H1 (cell line): Measurements from ENCODE around the gene FAM186B. TPM values are rescaled to one million over a fixed set of nuclear protein-coding genes. Genes with fewer than 3 reads are reported as not detected.

Experiments used
- CTCF ChIA-PET: fragments of 300-600 bp; sonication (Branson Sonifier 250); formaldehyde crosslinking; loops from one replicate; lab custom pipeline; 2021; ENCODE audit not compliant: partially characterized antibody; lab: Charles Lee
- POLR2A ChIA-PET: fragments of 300-600 bp; sonication (Branson Sonifier 250); formaldehyde crosslinking; loops from one replicate; lab custom pipeline; 2021; ENCODE audit warnings: inconsistent platforms; ENCODE audit not compliant: partially characterized antibody; lab: Charles Lee
- DNase-seq, 2 experiments: peaks; one replicate each; pipeline versions ENCODE4 v3.0.0 to v3.0.0-alpha.2; 2010 to 2022; ENCODE audit warnings: low spot score in 2 of 2, low read depth in 1 of 2, mixed read lengths in 1 of 2
- FAIRE-seq: peaks from 2 replicates; lab custom pipeline; 2011; peaks lifted over from hg19 to GRCh38; lab: Jason Lieb, UNC
- H2AFZ ChIP-seq: 2 replicates; pipeline ENCODE4 v1.8.1; 2012; ENCODE audit warnings: low read length, inconsistent platforms
- H2AK5ac ChIP-seq: 2 replicates; pipeline ENCODE4 v1.6.1; 2013; ENCODE audit warnings: low read depth, low read length
- H2BK120ac ChIP-seq: replicated peaks from 2 replicates; pipeline ENCODE3; 2013; ENCODE audit warnings: low read depth, low read length, inconsistent platforms
- H2BK12ac ChIP-seq: 2 replicates; pipeline ENCODE4 v1.6.1; 2013; ENCODE audit warnings: low read depth, low read length
- H2BK15ac ChIP-seq: 2 replicates; pipeline ENCODE4 v1.6.1; 2013; ENCODE audit warnings: low read length
- H2BK20ac ChIP-seq: 2 replicates; pipeline ENCODE4 v1.6.1; 2013; ENCODE audit warnings: low read length
- H2BK5ac ChIP-seq: 2 replicates; pipeline ENCODE4 v1.6.1; 2013; ENCODE audit warnings: low read depth, low read length
- H3K14ac ChIP-seq: 2 replicates; pipeline ENCODE4 v1.6.1; 2013; ENCODE audit warnings: inconsistent platforms; ENCODE audit not compliant: insufficient read length
- H3K18ac ChIP-seq: 2 replicates; pipeline ENCODE4 v1.6.1; 2013; ENCODE audit warnings: low read length; ENCODE audit errors: extremely low read depth
- H3K23ac ChIP-seq: 2 replicates; pipeline ENCODE4 v1.6.1; 2013; ENCODE audit warnings: inconsistent platforms; ENCODE audit not compliant: insufficient read length
- H3K23me2 ChIP-seq: 2 replicates; pipeline ENCODE4 v1.6.1; 2013; ENCODE audit warnings: low read depth, low read length
- H3K27ac ChIP-seq: 2 replicates; pipeline ENCODE4 v1.6.1; 2011; ENCODE audit warnings: low read depth, low read length, inconsistent platforms
- H3K27me3 ChIP-seq, 4 experiments: replicated peaks in 1 of 4; 1 replicate in 1 of 4; 2 replicates in 3 of 4; pipeline versions ENCODE4 v1.6.1 to v1.8.1; 2011 to 2013; ENCODE audit warnings: low read length in 3 of 4, mild to moderate bottlenecking in 3 of 4, inconsistent platforms in 2 of 4, mixed read lengths in 2 of 4, moderate library complexity in 1 of 4; ENCODE audit not compliant: control insufficient read depth in 3 of 4, insufficient read depth in 3 of 4; ENCODE audit errors: extremely low read depth in 1 of 4
- H3K36me3 ChIP-seq, 4 experiments: 2 replicates each; pipeline versions ENCODE4 v1.6.1 to v1.8.1; 2011 to 2013; ENCODE audit warnings: mild to moderate bottlenecking in 4 of 4, low read length in 3 of 4, moderate library complexity in 2 of 4, control low read depth in 1 of 4, inconsistent platforms in 1 of 4; ENCODE audit not compliant: insufficient read depth in 4 of 4, control insufficient read depth in 2 of 4
- H3K4ac ChIP-seq: replicated peaks from 2 replicates; pipeline ENCODE3; 2013; ENCODE audit warnings: low read length, low read depth, mixed read lengths, inconsistent platforms; ENCODE audit not compliant: insufficient read length
- H3K4me1 ChIP-seq, 4 experiments: replicated peaks in 1 of 4; 1 replicate in 1 of 4; 2 replicates in 3 of 4; pipeline versions ENCODE4 v1.6.1 to v1.8.1; 2011 to 2013; ENCODE audit warnings: low read length in 3 of 4, inconsistent platforms in 2 of 4, mixed read lengths in 1 of 4; ENCODE audit not compliant: insufficient read depth in 4 of 4, control insufficient read depth in 3 of 4
- H3K4me2 ChIP-seq, 2 experiments: 2 replicates each; pipeline versions ENCODE4 v1.6.1 to v1.8.1; 2011 to 2013; ENCODE audit warnings: low read depth in 2 of 2, low read length in 2 of 2, control low read depth in 1 of 2, inconsistent platforms in 1 of 2, mild to moderate bottlenecking in 1 of 2; ENCODE audit not compliant: insufficient read depth in 1 of 2
- H3K4me3 ChIP-seq, 4 experiments: fragments of 200-600, 300-600 bp in 1 of 4; sonication (generic), shearing (Covaris generic), sonication (Bioruptor Twin) in 1 of 4; 2 replicates each; pipeline versions ENCODE4 v1.5.1 to v1.8.1; 2011 to 2016; ENCODE audit warnings: low read length in 4 of 4, low read depth in 3 of 4, control low read depth in 2 of 4, inconsistent platforms in 2 of 4, mild to moderate bottlenecking in 2 of 4, mixed read lengths in 1 of 4, moderate library complexity in 1 of 4; ENCODE audit not compliant: insufficient read depth in 2 of 4; ENCODE audit errors: extremely low read depth in 1 of 4
- H3K56ac ChIP-seq: replicated peaks from 2 replicates; pipeline ENCODE3; 2013; ENCODE audit warnings: low read depth, mild to moderate bottlenecking, mixed read lengths, low read length, inconsistent platforms; ENCODE audit not compliant: insufficient read length
- H3K79me1 ChIP-seq: 2 replicates; pipeline ENCODE4 v1.6.1; 2013; ENCODE audit warnings: low read depth, low read length, control low read depth
- H3K79me2 ChIP-seq, 2 experiments: 2 replicates each; pipeline versions ENCODE4 v1.6.1 to v1.8.1; 2012 to 2013; ENCODE audit warnings: low read length in 2 of 2, mild to moderate bottlenecking in 2 of 2, inconsistent platforms in 1 of 2; ENCODE audit not compliant: insufficient read depth in 2 of 2, control insufficient read depth in 1 of 2
- H3K9ac ChIP-seq, 4 experiments: replicated peaks in 1 of 4; 1 replicate in 1 of 4; 2 replicates in 3 of 4; pipeline versions ENCODE4 v1.6.1 to v1.8.1; 2011 to 2013; ENCODE audit warnings: low read depth in 3 of 4, low read length in 3 of 4, control low read depth in 2 of 4, mild to moderate bottlenecking in 2 of 4, moderate library complexity in 2 of 4, inconsistent platforms in 1 of 4; ENCODE audit errors: extremely low read depth in 1 of 4
- H3K9me3 ChIP-seq, 2 experiments: 2 replicates each; pipeline versions ENCODE4 v1.6.1 to v1.8.1; 2012 to 2013; ENCODE audit warnings: mild to moderate bottlenecking in 2 of 2, moderate library complexity in 2 of 2, control low read depth in 1 of 2, inconsistent platforms in 1 of 2, low read depth in 1 of 2, low read length in 1 of 2, mixed read lengths in 1 of 2; ENCODE audit not compliant: insufficient read depth in 2 of 2
- H4K20me1 ChIP-seq, 2 experiments: replicated peaks in 1 of 2; 2 replicates each; pipeline versions ENCODE3 to v1.8.1; 2011 to 2013; ENCODE audit warnings: inconsistent platforms in 2 of 2, low read length in 2 of 2, mild to moderate bottlenecking in 1 of 2; ENCODE audit not compliant: insufficient read depth in 2 of 2, control insufficient read depth in 1 of 2
- H4K5ac ChIP-seq: 2 replicates; pipeline ENCODE4 v1.6.1; 2013; ENCODE audit warnings: low read length, low read depth, mixed read lengths, inconsistent platforms; ENCODE audit not compliant: insufficient read length
- H4K8ac ChIP-seq: 2 replicates; pipeline ENCODE4 v1.8.0; 2013; ENCODE audit warnings: mild to moderate bottlenecking, moderate library complexity, low read length, inconsistent platforms; ENCODE audit not compliant: insufficient read depth; ENCODE audit errors: extremely low read depth
- H4K91ac ChIP-seq: replicated peaks from 2 replicates; pipeline ENCODE3; 2013; ENCODE audit warnings: low read length, mixed read lengths, inconsistent platforms; ENCODE audit not compliant: insufficient read length
- CHD1 ChIP-seq: IDR thresholded peaks from 2 replicates; pipeline ENCODE4 v1.6.1; 2012; ENCODE audit warnings: low read depth, low read length, improper control_type of control experiment
- GABPA ChIP-seq: IDR thresholded peaks from 2 replicates; pipeline ENCODE4 v1.6.1; 2011; ENCODE audit warnings: mild to moderate bottlenecking, low read length, moderate library complexity, borderline replicate concordance; ENCODE audit not compliant: insufficient read depth
- RNF2 ChIP-seq: fragments of 200-900, 300-1000 bp; sonication (generic); IDR thresholded peaks from 2 replicates; pipeline ENCODE4 v1.7.1; 2016; ENCODE audit warnings: borderline replicate concordance, low read depth, mild to moderate bottlenecking, antibody characterized with exemption, low read length; ENCODE audit not compliant: poor library complexity, severe bottlenecking; ENCODE audit errors: missing control alignments
- SUZ12 ChIP-seq: fragments of 200-600 bp; sonication (generic); IDR thresholded peaks from 2 replicates; pipeline ENCODE4 v1.6.1; 2012; ENCODE audit warnings: mild to moderate bottlenecking, inconsistent platforms, low read length, moderate library complexity, mixed read lengths
- WGBS, 2 experiments: shearing (Covaris generic) in 1 of 2; methylation state at CpG; one replicate each; pipeline versions ENCODE4 v1.1.6 to v1.1.7; 2013 to 2015; ENCODE audit warnings: low lambda C conversion rate in 2 of 2, mixed read lengths in 2 of 2, inconsistent platforms in 1 of 2, low coverage in 1 of 2, missing lambda C conversion rate in 1 of 2; ENCODE audit not compliant: insufficient replicate concordance in 2 of 2, insufficient coverage in 1 of 2, insufficient read length in 1 of 2; ENCODE audit errors: extremely low coverage in 1 of 2, missing lambda C conversion rate in 1 of 2; 5-methylcytosine and 5-hydroxymethylcytosine counted together
- polyA plus RNA-seq, 7 experiments: library from polyadenylated mRNA; depleted of rRNA in 3 of 7; stranded (reverse) in 5 of 7; unstranded in 2 of 7; fragments of >200 nt in 5 of 7; fragments of 200-250 nt in 2 of 7; gene quantifications; 1 replicate in 5 of 7; 2 replicates in 1 of 7; 4 replicates in 1 of 7; pipeline versions ENCODE4 v1.2.1 to v1.2.3, GENCODE V29; 2011 to 2013; ENCODE audit warnings: missing spikeins in 2 of 7, mixed read lengths in 2 of 7
- total RNA-seq: library from RNA; stranded (reverse); fragmentation: NEBNext Ultra II Directional; extraction: Animal tissue kit (Norgen Biotek cat#: 25700); gene quantifications from 2 replicates; pipeline ENCODE4 v1.2.1, GENCODE V29; 2021
- TF ChIP-seq, protein P1 (sequence below), 3 experiments: IDR thresholded peaks; 1 replicate in 2 of 3; 2 replicates in 1 of 3; pipeline versions ENCODE4 v1.5.1 to v1.6.1; 2011; ENCODE audit warnings: low read length in 3 of 3, mild to moderate bottlenecking in 3 of 3, inconsistent platforms in 2 of 3, low read depth in 1 of 3, moderate library complexity in 1 of 3; ENCODE audit not compliant: insufficient read depth in 1 of 3; ENCODE audit errors: control extremely low read depth in 1 of 3
- TF ChIP-seq, protein P2 (sequence below): IDR thresholded peaks from 2 replicates; pipeline ENCODE4 v1.6.1; 2011; ENCODE audit warnings: low read length, improper control_type of control experiment

FAM186B gene
- total and polyA plus RNA-seq, 2 of the 8 experiments (the other 6 are each of a cell fraction or from before 2014, with no cell fraction given): 0.12 to 0.73 TPM

DNA sequence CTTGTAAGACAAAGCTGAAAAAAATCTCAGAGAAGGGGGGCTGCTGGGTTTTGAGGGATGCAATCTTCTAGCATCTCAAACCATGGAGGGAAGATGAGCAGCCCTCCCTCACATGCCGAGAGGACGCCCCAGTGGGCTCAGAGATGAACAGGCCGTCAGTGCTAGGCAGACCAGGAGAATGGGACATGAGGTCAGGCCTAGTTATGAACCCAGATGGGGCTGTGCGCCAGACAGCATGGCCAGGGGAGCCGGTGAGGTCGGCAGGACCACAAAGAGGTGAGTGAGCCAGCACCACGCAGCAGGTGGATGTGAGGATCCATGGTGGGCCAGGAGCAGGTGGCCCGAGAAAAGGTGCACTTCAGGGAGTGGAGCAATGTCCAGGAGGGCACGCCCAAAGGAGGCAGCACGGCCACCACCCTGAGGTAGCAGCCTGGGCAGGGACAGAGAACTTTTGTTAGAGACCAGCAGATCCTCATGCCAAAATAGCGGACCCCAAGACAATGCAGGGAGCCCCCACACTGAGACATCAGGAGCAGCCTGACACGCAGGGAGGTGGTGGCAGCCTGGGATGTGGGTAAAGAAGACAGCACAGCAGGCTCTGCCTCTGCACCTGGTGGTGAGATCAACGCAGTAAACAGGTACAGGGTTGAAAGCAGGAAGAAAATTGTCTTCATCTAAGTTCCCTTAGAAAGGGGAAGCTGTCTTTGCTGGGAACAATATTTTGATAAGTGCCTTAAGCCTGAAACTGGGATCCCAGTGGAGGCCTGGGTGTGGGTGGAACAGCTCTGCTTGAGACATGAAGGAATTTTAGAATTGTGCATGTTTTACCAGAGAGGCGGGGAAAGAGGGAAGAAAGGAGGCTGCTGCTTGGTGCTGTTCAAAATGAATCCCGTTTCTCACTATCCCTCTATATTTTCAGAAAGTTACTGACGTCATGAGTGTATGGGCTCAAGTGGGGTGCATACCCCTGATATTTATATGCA, 19.7 kb downstream of the FAM186B start:
- Histone ChIP-seq H3K79me2 (no peaks in the 10 kb centered on the region; a peak in 1 of 4 replicates), H4K5ac (no peak overlapping the region), H3K27me3 (no peaks in the 10 kb centered on the region), H4K91ac (no peak overlapping the region), H3K79me1 (no peaks in the 10 kb centered on the region; the same call in 1 of the 2 replicates), H3K23me2 (no peaks in the 10 kb centered on the region; the same call in 1 of the 2 replicates), H2AK5ac (no peak overlapping the region), H3K18ac (no peak overlapping the region), H3K23ac (no peak overlapping the region), H3K4me1 (peaks cover 0 to 3% (median 2%) of the 10 kb centered on the region in 4 experiments; a peak in 3 of 7 replicates), H4K20me1 (peaks cover 0 to 5% of the 10 kb centered on the region in 2 experiments), H2AFZ (no peak overlapping the region), H2BK20ac (no peak overlapping the region), H4K8ac (no peak overlapping the region), H3K27ac (no peak overlapping the region), H3K36me3 (no peaks in the 10 kb centered on the region; a peak in 1 of 8 replicates), H2BK15ac (no peak overlapping the region), H2BK5ac (peak overlapping the region; percentile 16; the same call in 1 of the 2 replicates), H3K14ac (no peak overlapping the region), H2BK120ac (no peak overlapping the region), H3K56ac (no peak overlapping the region), H3K9me3 (no peaks in the 10 kb centered on the region), H3K4ac (no peak overlapping the region), H2BK12ac (no peak overlapping the region), H3K4me2 (no peak overlapping the region), H3K9ac (peak overlapping the region in 1 of 4 experiments; percentile 15; a peak in 1 of 7 replicates), H3K4me3 (no peak overlapping the region)
- WGBS, 2 experiments: 93% methylated on average over 16 of the region's 16 CpGs; no CpG with 5 or more reads in 1 of the 2 experiments
- no peak for FAIRE-seq
- no peak for DNase-seq
- POLR2A ChIA-PET: interaction anchor here (0.8 to 2.7 kb wide), 5 partner anchors 17 to 37 kb away, joined by 3 to 6 read pairs (median 4); no protein-coding TSS in a partner anchor
- CTCF ChIA-PET: interaction anchor here (0.6 to 10.8 kb wide), 8 partner anchors 8 to 254 kb away, joined by 3 to 171 read pairs (median 3); no protein-coding TSS in a partner anchor
- no peak for TF ChIP-seq GABPA
- no peak for TF ChIP-seq RNF2
- no peak for TF ChIP-seq SUZ12
- TF ChIP-seq, protein P1, sequence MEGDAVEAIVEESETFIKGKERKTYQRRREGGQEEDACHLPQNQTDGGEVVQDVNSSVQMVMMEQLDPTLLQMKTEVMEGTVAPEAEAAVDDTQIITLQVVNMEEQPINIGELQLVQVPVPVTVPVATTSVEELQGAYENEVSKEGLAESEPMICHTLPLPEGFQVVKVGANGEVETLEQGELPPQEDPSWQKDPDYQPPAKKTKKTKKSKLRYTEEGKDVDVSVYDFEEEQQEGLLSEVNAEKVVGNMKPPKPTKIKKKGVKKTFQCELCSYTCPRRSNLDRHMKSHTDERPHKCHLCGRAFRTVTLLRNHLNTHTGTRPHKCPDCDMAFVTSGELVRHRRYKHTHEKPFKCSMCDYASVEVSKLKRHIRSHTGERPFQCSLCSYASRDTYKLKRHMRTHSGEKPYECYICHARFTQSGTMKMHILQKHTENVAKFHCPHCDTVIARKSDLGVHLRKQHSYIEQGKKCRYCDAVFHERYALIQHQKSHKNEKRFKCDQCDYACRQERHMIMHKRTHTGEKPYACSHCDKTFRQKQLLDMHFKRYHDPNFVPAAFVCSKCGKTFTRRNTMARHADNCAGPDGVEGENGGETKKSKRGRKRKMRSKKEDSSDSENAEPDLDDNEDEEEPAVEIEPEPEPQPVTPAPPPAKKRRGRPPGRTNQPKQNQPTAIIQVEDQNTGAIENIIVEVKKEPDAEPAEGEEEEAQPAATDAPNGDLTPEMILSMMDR (IDR thresholded peaks at IDR 0.05; ENCODE audit: control extremely low read depth in 1 of 3, insufficient read depth in 1 of 3, low read depth in 1 of 3, low read length in 3 of 3): no peak
- TF ChIP-seq CHD1: no peak
- TF ChIP-seq, protein P2, sequence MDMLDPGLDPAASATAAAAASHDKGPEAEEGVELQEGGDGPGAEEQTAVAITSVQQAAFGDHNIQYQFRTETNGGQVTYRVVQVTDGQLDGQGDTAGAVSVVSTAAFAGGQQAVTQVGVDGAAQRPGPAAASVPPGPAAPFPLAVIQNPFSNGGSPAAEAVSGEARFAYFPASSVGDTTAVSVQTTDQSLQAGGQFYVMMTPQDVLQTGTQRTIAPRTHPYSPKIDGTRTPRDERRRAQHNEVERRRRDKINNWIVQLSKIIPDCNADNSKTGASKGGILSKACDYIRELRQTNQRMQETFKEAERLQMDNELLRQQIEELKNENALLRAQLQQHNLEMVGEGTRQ: no peak
